HepG2 (cell line): ENCODE measurements around the gene CBX2. TPM values are rescaled to one million over a fixed set of nuclear protein-coding genes. Genes with fewer than 3 reads are reported as not detected.

Experiments
- CREB3 ChIP-seq: sonication (generic); formaldehyde crosslinking; IDR thresholded peaks from 2 replicates; pipeline ENCODE4 v1.5.0; 2020; ENCODE audit warnings: missing genetic modification reagents
- ETV6 ChIP-seq: sonication (generic); formaldehyde crosslinking; conservative IDR thresholded peaks from 2 replicates; pipeline ENCODE4 v1.4.0; 2020; ENCODE audit warnings: missing genetic modification reagents
- FOXO1 ChIP-seq: sonication (generic); formaldehyde crosslinking; IDR thresholded peaks from 2 replicates; pipeline ENCODE4 v1.4.0; 2020; ENCODE audit warnings: missing genetic modification reagents
- HHEX ChIP-seq: IDR thresholded peaks from 2 replicates; pipeline ENCODE4 v1.6.1; 2016; ENCODE audit warnings: control low read depth
- HMGXB3 ChIP-seq: sonication (generic); formaldehyde crosslinking; IDR thresholded peaks from 2 replicates; pipeline ENCODE4 v1.4.0; 2020; ENCODE audit warnings: missing genetic modification reagents, borderline replicate concordance
- KDM3A ChIP-seq: IDR thresholded peaks from 2 replicates; pipeline ENCODE4 v1.6.1; 2018; ENCODE audit warnings: low read depth, missing compliant biosample characterization
- KIAA2018 ChIP-seq: sonication (generic); formaldehyde crosslinking; IDR thresholded peaks from 2 replicates; pipeline ENCODE4 v1.5.0; 2020; ENCODE audit warnings: mild to moderate bottlenecking, missing genetic modification reagents, borderline replicate concordance
- MBNL3 ChIP-seq: fragments of 250-450 bp; sonication (Bioruptor Pico); conservative IDR thresholded peaks from 2 replicates; pipeline ENCODE4 v1.8.0; 2022; ENCODE audit warnings: mild to moderate bottlenecking, inconsistent platforms
- PAF1 ChIP-seq: IDR thresholded peaks from 2 replicates; pipeline ENCODE4 v1.6.1; 2016; ENCODE audit warnings: missing genetic modification reagents, missing compliant biosample characterization
- STAG1 ChIP-seq: sonication (generic); formaldehyde crosslinking; IDR thresholded peaks from 2 replicates; pipeline ENCODE4 v1.4.0; 2020; ENCODE audit warnings: missing genetic modification reagents
- ZBTB43 ChIP-seq: sonication (generic); formaldehyde crosslinking; conservative IDR thresholded peaks from 2 replicates; pipeline ENCODE4 v1.4.0; 2020; ENCODE audit warnings: missing genetic modification reagents
- ZNF253 ChIP-seq: sonication (generic); formaldehyde crosslinking; IDR thresholded peaks from 2 replicates; pipeline ENCODE4 v1.8.0; 2022; ENCODE audit warnings: mild to moderate bottlenecking, missing genetic modification reagents, borderline replicate concordance
- ZNF598 ChIP-seq: sonication (generic); formaldehyde crosslinking; IDR thresholded peaks from 2 replicates; pipeline ENCODE4 v1.5.1; 2020; ENCODE audit warnings: mild to moderate bottlenecking, missing genetic modification reagents, borderline replicate concordance
- polyA plus RNA-seq, 8 experiments: library from polyadenylated mRNA; depleted of rRNA in 3 of 8; stranded (reverse) in 7 of 8; unstranded in 1 of 8; fragments of >200 nt; fragmentation: Illumina TruSeq in 4 of 8; extraction: Trizol in 4 of 8; gene quantifications; 2 replicates each; pipeline versions ENCODE4 v1.2.1 to v1.2.3, GENCODE V29; 2011 to 2016; ENCODE audit warnings: low read depth in 4 of 8, missing spikeins in 1 of 8, mixed read lengths in 1 of 8; ENCODE audit not compliant: insufficient read depth in 1 of 8
- total RNA-seq, 5 experiments: library from RNA; depleted of rRNA; stranded (reverse); fragments of >200 nt; fragmentation: Illumina TruSeq; extraction: Trizol; gene quantifications; 2 replicates each; pipeline ENCODE4 v1.2.3, GENCODE V29; 2016; ENCODE audit warnings: low read depth in 1 of 5

CBX2 gene
- total and polyA plus RNA-seq, 2 of the 13 experiments (the other 11 are each of a cell fraction or from before 2014, with no cell fraction given) = 14.5 to 31.1 TPM

GRCh38 chr17:79811011-79811867 lies 33.3 kb downstream of the CBX2 start (continued):
- TF ChIP-seq KIAA2018 (CRISPR knock-in tag) (no peak), HMGXB3 (CRISPR knock-in tag) (0 out of 2 replicates have a peak, but pooled peaks have one; percentile 57), ZNF253 (CRISPR knock-in tag) (no peak), STAG1 (CRISPR knock-in tag) (peak; percentile 78), PAF1 (no peak), ZNF598 (CRISPR knock-in tag) (peak; percentile 82; the same call in 1 of the 2 replicates), CREB3 (CRISPR knock-in tag) (0 out of 2 replicates have a peak, but pooled peaks have one; percentile 51), ZBTB43 (CRISPR knock-in tag) (peak; percentile 36; the same call in 1 of the 2 replicates), HHEX (no peak), ETV6 (CRISPR knock-in tag) (no peak), KDM3A (CRISPR knock-in tag) (peak; percentile 53; the same call in 1 of the 2 replicates), MBNL3 (CRISPR knock-in tag) (no peak), FOXO1 (CRISPR knock-in tag) (peak; percentile 11; the same call in 1 of the 2 replicates)
